Middle frontal gyrus (tissue), 1 donor: ENCODE data around the gene CCT5.
"Not testable (repeated sequence)": the region's sequence is repeated elsewhere in the genome, so short reads cannot be mapped to it uniquely, and the experiment has no call there.

Experiments used
- DNase-seq: peaks from one replicate; pipeline ENCODE4 v3.0.0-alpha.2; 2015; ENCODE audit warnings: low spot score; ENCODE audit errors: extremely low spot score

CCT5 gene

DNA sequence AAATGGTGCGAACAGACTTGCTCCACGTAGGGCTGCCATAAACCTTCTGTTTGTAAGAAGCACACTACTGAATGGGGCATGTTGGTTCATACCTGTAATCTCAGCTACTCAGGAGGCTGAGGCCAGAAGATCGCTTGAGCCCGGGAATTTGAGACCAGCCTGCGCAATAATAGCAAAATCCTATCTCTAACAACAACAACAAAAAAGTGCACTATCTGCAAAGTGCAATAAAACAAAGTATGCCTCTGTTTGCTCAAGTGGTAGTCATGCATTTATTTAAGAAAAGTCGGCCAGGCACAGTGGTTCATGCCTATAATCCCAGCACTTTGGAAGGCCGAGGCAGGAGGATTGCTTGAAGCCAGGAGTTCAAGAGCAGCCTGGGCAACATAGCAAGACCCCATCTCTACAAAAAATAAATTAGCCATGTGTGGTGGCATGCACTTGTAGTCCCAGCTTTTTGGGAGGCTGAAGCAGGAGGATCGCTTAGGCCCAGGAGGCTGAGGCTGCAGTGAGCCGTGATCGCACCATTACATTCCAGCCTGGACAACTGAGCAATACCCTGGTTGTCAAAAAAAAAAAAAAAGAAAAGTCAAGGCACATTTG lies 5.6 kb upstream of the CCT5 start:
- no peak for DNase-seq

DNA sequence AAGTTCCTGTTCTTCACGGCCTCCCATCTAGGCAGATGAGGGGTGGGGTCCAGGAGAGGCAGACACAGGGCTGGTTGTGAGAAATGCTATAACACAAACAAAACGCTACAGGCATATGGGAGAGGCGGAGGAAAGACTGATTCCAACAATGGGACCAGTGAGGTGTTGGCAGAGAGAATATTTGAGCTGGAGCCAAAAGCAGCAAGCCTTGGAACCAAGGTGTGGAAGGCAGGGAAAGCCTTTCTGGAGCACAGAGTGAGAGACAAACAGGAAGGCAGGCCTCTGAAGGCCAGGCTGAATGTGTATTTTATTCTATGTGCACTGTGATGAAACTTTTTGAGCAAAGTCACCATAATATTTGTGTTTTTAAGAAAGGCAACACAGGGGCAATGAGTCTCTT lies 3.3 kb upstream of the CCT5 start:
- DNase-seq = no peak

DNA sequence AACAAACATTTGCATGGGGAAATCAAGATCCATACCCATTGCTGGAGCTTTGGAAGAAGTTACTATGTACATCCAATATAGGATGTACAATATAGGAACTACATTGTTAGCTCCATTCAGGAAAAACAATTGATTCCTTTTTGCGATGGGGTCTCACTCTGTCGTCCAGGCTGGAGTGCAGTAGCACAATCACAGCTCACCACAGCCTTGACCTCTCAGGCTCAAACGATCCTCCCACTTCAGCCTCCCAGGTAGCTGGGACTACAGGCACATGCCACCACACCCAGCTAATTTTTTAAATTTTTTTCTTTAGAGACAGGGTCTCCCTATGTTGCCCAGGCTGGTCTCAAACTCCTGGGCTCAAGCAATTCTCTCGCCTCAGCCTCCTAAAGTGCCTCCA lies 2.9 kb upstream of the CCT5 start:
- DNase-seq = not testable (repeated sequence)

GRCh38 chr5:10248378-10249260 lies 1.5 kb upstream of the CCT5 start:
- DNase-seq = no peak

GRCh38 chr5:10250806-10251276 lies 761 bp downstream of the CCT5 start:
- DNase-seq = no peak

- no peak for DNase-seq
Observed at GRCh38 chr5:10251405-10251804, 1.3 kb downstream of the CCT5 start.

DNA sequence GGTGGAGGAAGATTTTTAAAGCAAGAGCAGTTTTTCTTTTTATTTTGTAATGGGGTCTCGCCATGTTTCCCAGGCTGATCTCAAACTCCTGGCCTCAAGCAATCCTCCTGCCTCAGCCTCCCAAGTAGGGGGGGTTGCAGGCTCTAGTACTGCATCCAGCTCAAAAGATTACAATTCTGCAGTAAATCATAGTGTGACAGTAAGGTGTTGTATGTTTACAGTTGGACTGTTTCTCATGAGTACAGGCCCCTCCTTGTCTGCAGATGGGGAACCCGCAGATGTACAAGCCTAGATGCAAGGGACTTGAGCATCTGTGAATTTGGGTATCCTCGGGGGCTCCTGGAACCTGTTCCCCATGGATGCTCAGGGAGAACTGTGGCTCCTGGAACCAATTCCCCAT lies 3.3 kb downstream of the CCT5 start:
- DNase-seq = no peak

- no peak for DNase-seq
Observed at GRCh38 chr5:10254686-10255085, 4.6 kb downstream of the CCT5 start.

DNA sequence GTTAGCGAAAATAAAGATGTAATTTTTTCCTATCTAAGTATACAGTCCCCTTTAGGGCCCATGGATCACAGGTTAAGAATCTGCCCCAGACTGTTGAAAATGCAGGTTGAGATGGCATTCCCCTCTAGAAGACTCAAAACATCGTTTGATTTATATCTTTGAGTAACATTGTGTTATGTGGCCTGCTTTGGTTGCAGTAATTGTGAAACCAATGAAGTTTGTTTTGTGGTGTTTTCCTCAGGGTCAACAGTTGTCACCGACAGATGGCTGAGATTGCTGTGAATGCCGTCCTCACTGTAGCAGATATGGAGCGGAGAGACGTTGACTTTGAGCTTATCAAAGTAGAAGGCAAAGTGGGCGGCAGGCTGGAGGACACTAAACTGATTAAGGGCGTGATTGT lies 7.8 kb downstream of the CCT5 start:
- DNase-seq = no peak

DNA sequence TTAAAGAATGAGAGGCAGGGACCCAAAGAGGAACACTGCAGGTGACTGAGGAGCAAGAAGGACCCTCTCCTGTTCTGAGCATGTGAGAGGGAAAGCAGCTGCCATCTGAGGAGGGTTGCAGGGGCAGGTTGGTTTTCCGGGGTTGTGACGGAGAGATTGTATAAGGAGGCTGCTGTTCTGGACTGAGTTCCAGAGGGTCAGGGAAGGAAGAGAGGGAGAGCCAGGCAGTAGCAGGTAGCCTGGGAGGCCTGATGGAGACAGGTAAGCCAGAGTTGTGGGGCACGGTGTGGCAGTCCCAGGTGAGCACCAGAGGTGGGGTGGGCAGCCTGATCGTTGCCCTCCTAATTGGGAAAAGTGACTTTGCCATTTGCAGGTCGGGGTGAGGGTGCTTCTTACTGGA lies 9.8 kb downstream of the CCT5 start:
- DNase-seq = no peak

DNA sequence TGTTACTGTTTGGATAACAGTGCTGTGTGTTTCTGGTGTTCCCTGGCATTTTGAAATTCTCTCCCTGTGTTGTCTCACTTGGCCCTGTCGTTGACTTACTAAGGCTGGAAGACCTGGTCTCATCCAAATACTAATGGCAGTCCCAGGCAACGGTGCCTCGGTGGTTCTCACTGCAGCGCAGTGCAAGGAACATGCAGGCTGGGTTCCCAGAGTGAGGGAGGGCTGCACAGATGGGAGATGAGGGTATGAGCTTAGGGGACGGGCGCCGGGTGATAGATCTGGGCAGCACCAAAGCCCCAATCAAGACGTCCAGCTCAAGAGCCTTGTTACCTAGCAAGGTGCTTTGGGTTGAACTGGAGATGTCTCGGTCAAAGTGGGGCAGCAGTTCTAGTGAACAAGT lies 11.0 kb downstream of the CCT5 start:
- no peak for DNase-seq

GRCh38 chr5:10262121-10262774 lies 12.2 kb downstream of the CCT5 start:
- DNase-seq = no peak

- DNase-seq = no peak
Observed at GRCh38 chr5:10262995-10263394, 12.9 kb downstream of the CCT5 start.

GRCh38 chr5:10264604-10265003 lies 14.5 kb downstream of the CCT5 start:
- DNase-seq = no peak

DNA sequence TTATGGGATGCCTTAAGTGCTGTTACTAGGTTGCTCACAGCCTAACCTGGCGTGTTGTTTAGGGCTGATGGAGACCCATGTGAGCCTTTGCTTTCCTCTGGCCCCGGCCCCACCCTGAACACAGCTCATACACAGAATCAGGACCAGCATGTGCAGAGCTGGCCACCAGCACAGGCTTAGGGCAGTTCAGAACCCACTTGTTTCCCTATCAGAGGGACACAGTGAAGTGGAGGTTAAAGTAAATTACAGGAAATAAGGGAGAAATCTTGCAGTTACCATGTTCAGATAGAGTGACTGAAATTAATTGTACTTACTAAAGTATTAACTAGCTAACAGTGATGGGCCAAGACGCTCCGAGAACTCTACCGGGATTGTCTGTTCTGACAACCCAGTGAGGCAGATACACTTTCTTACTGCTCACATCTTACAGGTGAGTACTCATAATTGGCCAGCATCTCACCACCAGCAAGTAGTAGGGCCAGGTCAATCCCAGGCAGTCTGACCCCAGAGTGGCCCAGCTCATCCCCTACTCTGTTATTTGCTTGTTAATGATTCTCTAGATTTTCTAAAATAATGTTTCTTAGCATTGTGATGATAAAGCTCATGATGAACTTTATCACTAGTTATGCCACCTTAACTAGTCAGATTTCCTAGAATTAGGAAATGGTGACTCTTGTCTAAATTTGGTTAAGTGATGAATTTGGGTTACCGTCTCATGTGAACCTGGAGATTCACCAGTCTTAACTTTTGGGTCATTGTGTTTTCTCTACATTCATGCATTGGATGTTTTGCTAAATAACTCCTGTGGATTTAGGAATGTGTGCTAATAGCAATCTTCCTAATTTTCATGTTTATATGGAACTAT lies 15.4 kb downstream of the CCT5 start:
- DNase-seq = no peak

GRCh38 chr5:10266137-10266536 lies 16.1 kb downstream of the CCT5 start:
- DNase-seq = no peak

DNA sequence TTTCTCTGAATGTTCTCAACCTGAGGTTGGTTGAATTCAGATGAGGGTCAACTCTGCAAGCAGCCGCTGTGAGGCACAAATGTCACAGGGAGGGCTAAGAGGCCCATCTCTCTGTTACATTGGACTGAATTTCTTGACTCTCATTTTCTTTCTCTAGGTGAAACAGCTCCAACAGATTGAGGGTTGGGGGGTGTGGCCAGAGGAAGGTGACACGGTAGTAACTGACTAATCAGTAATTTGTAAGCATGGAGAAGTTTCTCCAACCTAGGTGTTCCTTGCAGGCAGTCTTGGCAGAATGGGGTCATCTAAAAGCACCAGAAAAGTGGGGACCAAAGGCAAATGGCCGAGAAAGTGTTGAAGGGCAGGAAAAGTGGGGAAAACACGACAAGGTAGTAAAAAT lies 16.8 kb downstream of the CCT5 start:
- DNase-seq = no peak

DNA sequence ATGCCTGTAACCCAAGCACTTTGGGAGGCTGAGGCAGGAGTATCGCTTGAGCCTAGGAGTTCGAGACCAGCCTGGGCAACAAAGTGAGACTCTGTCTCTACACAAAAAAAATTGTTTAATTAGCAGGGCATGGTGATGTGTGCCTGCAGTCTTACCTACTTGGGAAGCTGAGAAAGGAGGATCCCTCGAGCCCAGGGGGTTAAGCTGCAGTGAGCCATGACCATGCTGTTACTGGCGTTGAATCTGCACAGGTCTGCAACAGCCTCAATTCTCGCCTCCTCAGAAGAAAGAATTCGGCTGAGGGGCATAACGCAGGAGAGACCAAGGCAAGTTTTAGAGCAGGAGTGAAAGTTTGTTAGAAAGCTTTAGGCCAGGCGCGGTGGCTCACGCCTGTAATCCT lies 18.0 kb downstream of the CCT5 start:
- no peak for DNase-seq

GRCh38 chr5:10272053-10272874 lies 22.2 kb downstream of the CCT5 start:
- DNase-seq = no peak

GRCh38 chr5:10272875-10273209 lies 22.8 kb downstream of the CCT5 start:
- DNase-seq = not testable (repeated sequence)

GRCh38 chr5:10275460-10275859 lies 25.4 kb downstream of the CCT5 start:
- no peak for DNase-seq
